Neural progenitor cell (in vitro differentiated cells): ENCODE results near the gene PRKCE. TPM values are rescaled to one million over a fixed set of nuclear protein-coding genes. Genes with fewer than 3 reads are reported as not detected.

Source experiments
- DNase-seq: peaks from one replicate; pipeline ENCODE4 v3.0.0-alpha.2; 2016; ENCODE audit warnings: low spot score
- H2AFZ ChIP-seq: fragments of 200-600 bp; sonication (generic); replicated peaks from 2 replicates; pipeline ENCODE4 v1.6.1; 2016; ENCODE audit warnings: antibody characterized with exemption
- H3F3A ChIP-seq: fragments of 200-600 bp; sonication (generic); 2 replicates; pipeline ENCODE4 v1.6.1; 2016; ENCODE audit warnings: antibody characterized with exemption, low read depth
- H3K27ac ChIP-seq: fragments of 200-600 bp; sonication (generic); 2 replicates; pipeline ENCODE4 v1.5.1; 2016; ENCODE audit warnings: mild to moderate bottlenecking
- H3K27me3 ChIP-seq: fragments of 200-600 bp; sonication (generic); 2 replicates; pipeline ENCODE4 v1.6.1; 2016; ENCODE audit warnings: mild to moderate bottlenecking, moderate library complexity
- H3K36me3 ChIP-seq: fragments of 200-600 bp; sonication (generic); 2 replicates; pipeline ENCODE4 v1.5.1; 2016
- H3K4me1 ChIP-seq: fragments of 200-600 bp; sonication (generic); 2 replicates; pipeline ENCODE4 v1.6.1; 2016; ENCODE audit warnings: mixed run types
- H3K4me2 ChIP-seq: fragments of 200-600 bp; sonication (generic); 2 replicates; pipeline ENCODE4 v1.6.1; 2016
- H3K4me3 ChIP-seq: fragments of 200-600 bp; sonication (generic); 2 replicates; pipeline ENCODE4 v1.5.1; 2016
- H3K79me2 ChIP-seq: fragments of 200-600 bp; sonication (generic); 2 replicates; pipeline ENCODE4 v1.6.1; 2016; ENCODE audit warnings: low read depth
- H3K9ac ChIP-seq: fragments of 200-600 bp; sonication (generic); 2 replicates; pipeline ENCODE4 v1.6.1; 2016
- H3K9me3 ChIP-seq: fragments of 200-600 bp; sonication (generic); 2 replicates; pipeline ENCODE4 v1.5.1; 2016; ENCODE audit warnings: low read depth
- H4K20me1 ChIP-seq: fragments of 200-600 bp; sonication (generic); 2 replicates; pipeline ENCODE4 v1.6.1; 2016; ENCODE audit warnings: low read depth
- H3K27ac Mint-ChIP-seq: 3 replicates; pipeline ENCODE4 v1.8.0; 2021; ENCODE audit warnings: mixed read lengths
- H3K27me3 Mint-ChIP-seq: 2 replicates; pipeline ENCODE4 v1.8.0; 2022; ENCODE audit warnings: low read depth, mild to moderate bottlenecking, inconsistent platforms, moderate library complexity, mixed read lengths; ENCODE audit not compliant: insufficient read depth
- H3K36me3 Mint-ChIP-seq: 3 replicates; pipeline ENCODE4 v1.8.0; 2021; ENCODE audit warnings: mixed read lengths
- H3K4me1 Mint-ChIP-seq: 3 replicates; pipeline ENCODE4 v1.8.0; 2021; ENCODE audit warnings: mixed read lengths
- H3K4me3 Mint-ChIP-seq: 3 replicates; pipeline ENCODE4 v1.8.0; 2021; ENCODE audit warnings: mild to moderate bottlenecking, moderate library complexity, mixed read lengths
- H3K9me3 Mint-ChIP-seq: 3 replicates; pipeline ENCODE4 v1.8.0; 2020; ENCODE audit warnings: mixed read lengths
- EZH2 ChIP-seq: fragments of 200-600 bp; sonication (generic); IDR thresholded peaks from 2 replicates; pipeline ENCODE4 v1.6.1; 2017; ENCODE audit warnings: antibody characterized with exemption, mild to moderate bottlenecking, moderate library complexity
- EZH2phosphoT487 ChIP-seq: fragments of 200-600 bp; sonication (generic); IDR thresholded peaks from 2 replicates; pipeline ENCODE4 v1.6.1; 2017; ENCODE audit warnings: antibody characterized with exemption
- total RNA-seq: library from RNA; depleted of rRNA; stranded (reverse); fragments of >200 nt; gene quantifications from 2 replicates; pipeline ENCODE4 v1.2.3, GENCODE V29; 2015; ENCODE audit warnings: low replicate concordance
- TF ChIP-seq, protein P1 (sequence below): fragments of 200-600 bp; sonication (generic); IDR thresholded peaks from 2 replicates; pipeline ENCODE4 v1.5.1; 2017; ENCODE audit warnings: antibody characterized with exemption, mild to moderate bottlenecking

The PRKCE gene
- total RNA-seq, 1 donor from 2014 or later, result 4.1 TPM

DNA sequence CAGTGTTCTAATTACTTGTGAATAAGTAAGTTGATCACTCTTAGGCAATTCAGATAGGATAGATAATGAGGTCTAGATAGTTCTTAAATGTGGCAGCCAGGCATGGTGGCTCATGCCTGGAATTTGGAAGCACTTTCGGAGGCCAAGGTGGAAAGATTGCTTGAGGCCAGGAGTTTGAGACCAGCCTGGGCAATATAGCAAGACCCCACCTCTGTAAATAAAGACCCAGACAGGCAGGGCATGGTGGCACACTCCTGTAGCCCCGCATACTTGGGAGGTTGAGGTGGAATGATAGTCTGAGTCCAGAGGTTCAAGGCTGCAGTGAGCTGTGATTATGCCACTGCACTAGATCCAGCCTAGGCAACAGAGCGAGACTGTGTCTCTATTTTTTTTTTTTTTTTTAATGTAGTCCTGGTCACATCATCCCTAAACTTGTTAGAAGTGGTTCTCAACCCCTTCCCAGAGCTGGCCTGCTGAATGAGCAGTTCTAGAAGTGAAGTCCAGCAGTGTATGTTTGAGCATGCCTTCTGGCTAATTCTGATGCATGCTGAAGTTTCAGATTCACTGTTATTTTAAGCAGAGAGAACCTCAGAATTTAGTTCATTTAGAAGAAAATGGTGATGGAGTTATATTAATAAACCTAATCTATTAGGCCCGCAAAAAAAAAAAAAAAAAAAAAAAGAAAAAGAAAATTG is 306.2 kb downstream of the PRKCE start:
- H3K4me3 Mint-ChIP-seq, result no peak overlapping the region
- H3K9me3 Mint-ChIP-seq, result no peaks in the 10 kb centered on the region
- peaks cover 11% of the 10 kb centered on the region for H3K4me1 Mint-ChIP-seq
- Histone ChIP-seq H4K20me1 (no peaks in the 10 kb centered on the region), H3K79me2 (no peaks in the 10 kb centered on the region), H3K4me1 (peaks cover 5% of the 10 kb centered on the region), H3K4me2 (no peak overlapping the region), H3K9ac (no peak overlapping the region), H3F3A (no peaks in the 10 kb centered on the region), H3K4me3 (no peak overlapping the region), H2AFZ (no peak overlapping the region), H3K36me3 (no peaks in the 10 kb centered on the region), H3K9me3 (no peaks in the 10 kb centered on the region), H3K27ac (no peak overlapping the region), H3K27me3 (no peaks in the 10 kb centered on the region)
- no peaks in the 10 kb centered on the region for H3K27me3 Mint-ChIP-seq
- H3K27ac Mint-ChIP-seq, result no peak overlapping the region
- H3K36me3 Mint-ChIP-seq, result no peaks in the 10 kb centered on the region
- TF ChIP-seq EZH2 (no peak), EZH2phosphoT487 (no peak)
- TF ChIP-seq, protein P1, sequence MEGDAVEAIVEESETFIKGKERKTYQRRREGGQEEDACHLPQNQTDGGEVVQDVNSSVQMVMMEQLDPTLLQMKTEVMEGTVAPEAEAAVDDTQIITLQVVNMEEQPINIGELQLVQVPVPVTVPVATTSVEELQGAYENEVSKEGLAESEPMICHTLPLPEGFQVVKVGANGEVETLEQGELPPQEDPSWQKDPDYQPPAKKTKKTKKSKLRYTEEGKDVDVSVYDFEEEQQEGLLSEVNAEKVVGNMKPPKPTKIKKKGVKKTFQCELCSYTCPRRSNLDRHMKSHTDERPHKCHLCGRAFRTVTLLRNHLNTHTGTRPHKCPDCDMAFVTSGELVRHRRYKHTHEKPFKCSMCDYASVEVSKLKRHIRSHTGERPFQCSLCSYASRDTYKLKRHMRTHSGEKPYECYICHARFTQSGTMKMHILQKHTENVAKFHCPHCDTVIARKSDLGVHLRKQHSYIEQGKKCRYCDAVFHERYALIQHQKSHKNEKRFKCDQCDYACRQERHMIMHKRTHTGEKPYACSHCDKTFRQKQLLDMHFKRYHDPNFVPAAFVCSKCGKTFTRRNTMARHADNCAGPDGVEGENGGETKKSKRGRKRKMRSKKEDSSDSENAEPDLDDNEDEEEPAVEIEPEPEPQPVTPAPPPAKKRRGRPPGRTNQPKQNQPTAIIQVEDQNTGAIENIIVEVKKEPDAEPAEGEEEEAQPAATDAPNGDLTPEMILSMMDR, result no peak
- no peak for DNase-seq

DNA sequence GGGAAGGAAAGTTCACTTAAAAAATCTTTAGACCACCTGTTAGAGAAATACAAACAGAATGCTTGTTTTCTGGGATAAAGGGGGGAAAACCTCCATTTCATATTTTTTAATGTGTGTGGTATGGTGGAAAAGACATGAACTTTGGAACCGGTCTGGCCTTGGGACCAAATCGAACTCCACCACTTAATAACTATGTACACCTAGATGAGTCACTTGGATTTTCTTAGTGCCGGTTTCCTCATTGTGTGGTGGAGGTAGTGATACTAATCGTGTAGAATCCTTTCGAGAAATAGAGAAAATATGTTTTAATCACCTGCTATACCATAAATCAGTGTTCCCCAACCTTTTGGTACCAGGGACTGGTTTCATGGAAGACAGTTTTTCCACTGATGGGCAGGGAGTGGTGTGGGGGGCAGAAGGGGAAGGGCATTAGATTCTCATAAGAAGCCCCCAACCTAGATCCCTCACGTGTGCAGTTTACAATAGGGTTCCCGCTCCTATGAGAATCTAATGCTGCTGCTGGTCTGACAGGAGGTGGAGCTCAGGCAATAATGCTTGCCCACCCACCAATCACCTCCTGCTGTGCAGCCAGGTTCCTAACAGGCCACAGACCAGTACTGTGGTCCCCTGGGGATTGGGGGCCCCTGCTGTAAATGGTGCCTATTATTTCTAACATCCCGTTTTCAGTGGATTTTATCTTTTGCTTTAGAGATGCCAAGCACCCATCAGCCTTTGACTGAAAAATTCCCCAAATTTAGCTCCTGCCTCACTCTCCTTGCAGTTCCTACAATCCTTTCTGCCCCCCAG is 308.8 kb downstream of the PRKCE start:
- H3K4me3 Mint-ChIP-seq, result no peak overlapping the region
- peaks cover 5% of the 10 kb centered on the region for H3K4me1 ChIP-seq
- no peaks in the 10 kb centered on the region for H3F3A ChIP-seq
- H3K9me3 ChIP-seq, result no peaks in the 10 kb centered on the region
- H3K9ac ChIP-seq, result no peak overlapping the region
- no peaks in the 10 kb centered on the region for H4K20me1 ChIP-seq
- H3K4me3 ChIP-seq, result no peak overlapping the region
- H3K36me3 ChIP-seq, result no peaks in the 10 kb centered on the region
- no peaks in the 10 kb centered on the region for H3K36me3 Mint-ChIP-seq
- DNase-seq, result no peak
- H3K4me2 ChIP-seq, result no peak overlapping the region
- H3K27me3 ChIP-seq, result no peaks in the 10 kb centered on the region
- TF ChIP-seq, protein P1, result no peak
- TF ChIP-seq EZH2phosphoT487, result no peak
- no peak for TF ChIP-seq EZH2
- H3K27me3 Mint-ChIP-seq, result no peaks in the 10 kb centered on the region
- H3K4me1 Mint-ChIP-seq, result peaks cover 11% of the 10 kb centered on the region
- no peak overlapping the region for H3K27ac Mint-ChIP-seq
- H3K79me2 ChIP-seq, result no peaks in the 10 kb centered on the region
- no peaks in the 10 kb centered on the region for H3K9me3 Mint-ChIP-seq
- H2AFZ ChIP-seq, result no peak overlapping the region
- H3K27ac ChIP-seq, result no peak overlapping the region

DNA sequence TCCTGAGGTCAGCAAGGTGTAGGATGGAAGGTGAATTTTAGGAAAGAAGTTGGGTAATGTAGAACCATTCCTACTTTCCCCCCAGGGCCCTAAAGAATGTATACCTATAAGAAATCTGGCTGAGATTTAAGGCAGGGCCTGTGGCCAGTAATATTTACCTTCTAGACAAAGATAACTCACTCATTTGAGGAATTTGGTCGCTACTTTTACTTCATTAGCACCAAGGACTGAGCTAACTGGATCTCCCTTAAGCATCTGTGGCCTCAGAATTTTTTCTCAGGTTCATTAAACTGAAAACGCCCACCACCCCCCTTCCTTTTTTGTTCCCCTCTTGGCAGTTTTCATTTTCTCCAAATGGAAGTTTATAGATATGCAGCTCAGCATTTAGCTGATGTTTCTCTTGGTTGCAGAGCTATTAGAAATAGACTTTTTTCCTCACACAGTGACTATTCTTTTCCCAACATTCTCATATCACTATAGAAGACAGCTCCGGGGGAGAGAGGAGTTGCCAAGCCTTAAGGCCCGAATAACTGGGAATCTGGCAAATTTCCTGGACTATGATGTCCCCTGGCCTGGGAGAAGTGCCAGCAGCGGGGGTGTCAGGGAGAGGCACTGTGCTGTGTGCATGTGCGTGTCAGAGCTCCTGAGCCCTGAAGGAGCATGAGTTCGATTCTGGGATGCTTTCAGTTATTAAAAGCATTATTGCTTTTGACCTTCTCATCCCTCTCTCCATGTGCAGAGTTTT is 310.9 kb downstream of the PRKCE start:
- no peaks in the 10 kb centered on the region for H3F3A ChIP-seq
- Mint-ChIP-seq H3K27me3 (no peaks in the 10 kb centered on the region), H3K4me1 (peaks cover 11% of the 10 kb centered on the region), H3K4me3 (no peak overlapping the region), H3K9me3 (no peaks in the 10 kb centered on the region), H3K36me3 (no peaks in the 10 kb centered on the region), H3K27ac (no peak overlapping the region)
- TF ChIP-seq, protein P1, result no peak
- TF ChIP-seq EZH2, result no peak
- TF ChIP-seq EZH2phosphoT487, result no peak
- H3K9me3 ChIP-seq, result no peaks in the 10 kb centered on the region
- H3K9ac ChIP-seq, result no peak overlapping the region
- H3K4me1 ChIP-seq, result peaks cover 5% of the 10 kb centered on the region
- no peaks in the 10 kb centered on the region for H3K79me2 ChIP-seq
- no peaks in the 10 kb centered on the region for H3K27me3 ChIP-seq
- H2AFZ ChIP-seq, result no peak overlapping the region
- H3K4me2 ChIP-seq, result no peak overlapping the region
- no peak overlapping the region for H3K4me3 ChIP-seq
- H3K27ac ChIP-seq, result no peak overlapping the region
- no peaks in the 10 kb centered on the region for H4K20me1 ChIP-seq
- DNase-seq, result no peak
- no peaks in the 10 kb centered on the region for H3K36me3 ChIP-seq
